ENCODE data around the gene TPI1. TPM values are rescaled to one million over a fixed set of nuclear protein-coding genes. Genes with fewer than 3 reads are reported as not detected.

TPI1 gene
- total and polyA plus RNA-seq, 8 donors, result 88.5 to 247 (median 128) TPM

- Histone ChIP-seq H3K4me1 (peaks cover 0 to 4% (median 0%) of the 10 kb centered on the region in 3 donors), H3K27ac (no peak overlapping the region), H3K36me3 (no peaks in the 10 kb centered on the region), H3K4me3 (no peak overlapping the region), H3K27me3 (peaks cover 0 to 3% (median 0%) of the 10 kb centered on the region in 4 donors), H3K9me3 (no peaks in the 10 kb centered on the region)
- DNase-seq (peak in 1 of 6 donors; percentile 30), FAIRE-seq (no peak), ATAC-seq (no peak)
- intact Hi-C loops (cut with DNase I), result loop anchor here in 1 of 3 donors (10.0 kb wide), 1 partner anchor 89 kb away; no protein-coding TSS in a partner anchor
- TF ChIP-seq CTCF (IDR thresholded peaks at IDR 0.05), result no peak
- WGBS, 2 donors, result 52 to 54% methylated on average over 10 to 12 of the region's 12 CpGs
These were observed 43.9 kb upstream of the TPI1 start for GRCh38 chr12:6823182-6824084.

- Histone ChIP-seq H3K4me3 (no peak overlapping the region), H3K9me3 (no peaks in the 10 kb centered on the region), H3K4me1 (peaks cover 0 to 4% (median 0%) of the 10 kb centered on the region in 3 donors), H3K27me3 (peaks cover 0 to 3% (median 0%) of the 10 kb centered on the region in 4 donors), H3K27ac (no peak overlapping the region), H3K36me3 (no peaks in the 10 kb centered on the region)
- no peak for FAIRE-seq
- DNase-seq, result peak in 1 of 6 donors; percentile 57
- no peak for ATAC-seq
- TF ChIP-seq CTCF (IDR thresholded peaks at IDR 0.05), result no peak
- 59 to 67% methylated on average over 35 to 37 of the region's 37 CpGs for WGBS, 2 donors
- intact Hi-C loops (cut with DNase I), result loop anchor here in 1 of 3 donors (10.0 kb wide), 1 partner anchor 89 kb away; no protein-coding TSS in a partner anchor
These were observed 43.1 kb upstream of the TPI1 start for GRCh38 chr12:6824085-6824775.

- FAIRE-seq (no peak), DNase-seq (peak in 1 of 6 donors; percentile 35), ATAC-seq (no peak)
- Histone ChIP-seq H3K27me3 (peaks cover 0 to 3% (median 0%) of the 10 kb centered on the region in 4 donors), H3K9me3 (no peaks in the 10 kb centered on the region), H3K36me3 (no peaks in the 10 kb centered on the region), H3K27ac (no peak overlapping the region), H3K4me3 (no peak overlapping the region), H3K4me1 (peaks cover 0 to 4% (median 0%) of the 10 kb centered on the region in 3 donors)
- intact Hi-C loops (cut with DNase I), result loop anchor here in 1 of 3 donors (10.0 kb wide), 1 partner anchor 90 kb away; no protein-coding TSS in a partner anchor
- WGBS, 2 donors, result 19 to 23% methylated on average over 11 to 12 of the region's 12 CpGs
- TF ChIP-seq CTCF (IDR thresholded peaks at IDR 0.05), result no peak
These were observed 42.4 kb upstream of the TPI1 start for GRCh38 chr12:6824901-6825381.

- WGBS, 2 donors, result 6 to 8% methylated on average over 15 to 19 of the region's 19 CpGs
- Histone ChIP-seq H3K4me3 (no peak overlapping the region), H3K36me3 (no peaks in the 10 kb centered on the region), H3K27ac (no peak overlapping the region), H3K27me3 (peaks cover 0 to 3% (median 0%) of the 10 kb centered on the region in 4 donors), H3K9me3 (no peaks in the 10 kb centered on the region), H3K4me1 (peaks cover 0 to 4% (median 0%) of the 10 kb centered on the region in 3 donors)
- peak; percentile 84 to 94 (median 92) for TF ChIP-seq CTCF (IDR thresholded peaks at IDR 0.05)
- FAIRE-seq (no peak), DNase-seq (peak; percentile 68 to 92 (median 84)), ATAC-seq (peak; percentile 39 to 72 (median 66))
- intact Hi-C loops (cut with DNase I), result loop anchor here in 1 of 3 donors (10.0 kb wide), 1 partner anchor 91 kb away; no protein-coding TSS in a partner anchor
These were observed 41.8 kb upstream of the TPI1 start for GRCh38 chr12:6825398-6826124.

All from pancreas (tissue), 10 donors.